ENCODE results near the gene DMAP1. TPM values are rescaled to one million over a fixed set of nuclear protein-coding genes. Genes with fewer than 3 reads are reported as not detected.

Gene DMAP1
- total and polyA plus RNA-seq, 9 of the 15 experiments (the other 6 are each of a cell fraction or from before 2014, with no cell fraction given) = 1.5 to 51.2 (median 30.3) TPM

GRCh38 chr1:44233593-44233992 is 20.3 kb downstream of the DMAP1 start:
- ChIA-PET CTCF (ENCODE audit: low intra/inter-chr PET ratio) (no interaction called here), POLR2A (interaction anchor here (0.6 to 1.5 kb wide), 2 partner anchors 9 to 14 kb away, joined by 4 to 5 read pairs; no protein-coding TSS in a partner anchor)
- no peaks in the 10 kb centered on the region for H3K79me2 ChIP-seq (ENCODE audit: control insufficient read depth, insufficient read depth, low read length)
- FAIRE-seq (peak; percentile 6), DNase-seq (ENCODE audit: extremely low read depth in 1 of 4, low spot score in 3 of 4) (no peak), ATAC-seq (no peak)
- peaks cover 4% of the 10 kb centered on the region for H3K9me1 ChIP-seq (ENCODE audit: control insufficient read depth, insufficient read depth, low read length)
- H3K27ac ChIP-seq (ENCODE audit: extremely low read depth, low read depth, low read length) = no peak overlapping the region
- intact Hi-C loops (cut with micrococcal nuclease) (no loop called here), in situ Hi-C loops (cut with MboI) (no loop called here)
- H3K4me2 ChIP-seq (ENCODE audit: insufficient read depth, low read length) = no peak overlapping the region
- no TSS peak for BruUV-seq (replicated peaks)
- H3K9me3 ChIP-seq (replicated peaks; ENCODE audit: control insufficient read depth, insufficient read depth, low read depth, low read length) = no peaks in the 10 kb centered on the region
- H3K4me3 ChIP-seq = no peak overlapping the region
- H3K9ac ChIP-seq (ENCODE audit: insufficient read depth in 1 of 2, low read depth in 2 of 2, low read length in 2 of 2) = no peak overlapping the region
- peaks cover 8 to 11% of the 10 kb centered on the region in 2 experiments; a peak in 4 of 5 replicates for H3K4me1 ChIP-seq (replicated peaks in 1 of 2; ENCODE audit: control insufficient read depth in 2 of 2, insufficient read depth in 2 of 2, low read length in 2 of 2)
- TF ChIP-seq CTCFL (IDR thresholded peaks at IDR 0.05; ENCODE audit: borderline replicate concordance, insufficient read depth, low read depth, low read length, poor library complexity, severe bottlenecking) (no peak), NR2C1 (IDR thresholded peaks at IDR 0.05) (no peak), NR2C1 (tag; IDR thresholded peaks at IDR 0.05) (no peak)
- no peaks in the 10 kb centered on the region for H3K27me3 ChIP-seq (ENCODE audit: control insufficient read depth in 2 of 2, insufficient read depth in 2 of 2, low read length in 2 of 2)
- no peak overlapping the region for H2AFZ ChIP-seq (ENCODE audit: low read depth, low read length)
- peaks cover 9% of the 10 kb centered on the region; the same call in 2 of the 3 replicates for H3K36me3 ChIP-seq (ENCODE audit: control insufficient read depth, insufficient read depth, low read length)
- peaks cover 4% of the 10 kb centered on the region for H4K20me1 ChIP-seq (replicated peaks; ENCODE audit: control insufficient read depth, insufficient read depth, low read length)
- WGBS (ENCODE audit: insufficient coverage, low coverage, missing lambda C conversion rate) = 25% methylated on average over 1 of the region's 1 CpG

Measured in K562 (cell line).